Chondrocyte (in vitro differentiated cells): ENCODE data around the gene ATP1A1. TPM values are rescaled to one million over a fixed set of nuclear protein-coding genes. Genes with fewer than 3 reads are reported as not detected.

Experiments
- DNase-seq: peaks from one replicate; pipeline ENCODE4 v3.0.0; 2021; ENCODE audit warnings: mixed read lengths, low spot score
- H3K27ac Mint-ChIP-seq: one replicate; pipeline ENCODE4 v1.8.0; 2021; ENCODE audit warnings: mild to moderate bottlenecking, moderate library complexity, mixed read lengths; ENCODE audit not compliant: unreplicated experiment
- H3K27me3 Mint-ChIP-seq: 2 replicates; pipeline ENCODE4 v1.8.0; 2021; ENCODE audit warnings: low read depth, mixed read lengths
- H3K36me3 Mint-ChIP-seq: 2 replicates; pipeline ENCODE4 v1.8.0; 2021; ENCODE audit warnings: low read depth, mixed read lengths
- H3K4me1 Mint-ChIP-seq: 2 replicates; pipeline ENCODE4 v1.8.0; 2021; ENCODE audit warnings: low read depth, mild to moderate bottlenecking, mixed read lengths
- H3K4me3 Mint-ChIP-seq: one replicate; pipeline ENCODE4 v1.8.0; 2021; ENCODE audit warnings: mild to moderate bottlenecking, moderate library complexity, mixed read lengths; ENCODE audit not compliant: unreplicated experiment
- H3K9me3 Mint-ChIP-seq: 2 replicates; pipeline ENCODE4 v1.8.0; 2021; ENCODE audit warnings: low read depth, mixed read lengths
- total RNA-seq: library from RNA; stranded (reverse); gene quantifications from 3 replicates; pipeline ENCODE4 v1.2.1, GENCODE V29; 2021
- TF ChIP-seq, protein P1 (sequence below): fragments of 200-600 bp; sonication (generic); IDR thresholded peaks from 2 replicates; pipeline ENCODE4 v1.5.0; 2021; ENCODE audit warnings: antibody characterized with exemption, mild to moderate bottlenecking, moderate library complexity

The ATP1A1 gene
- total RNA-seq, 1 donor from 2014 or later, result 188 TPM

GRCh38 chr1:116439701-116440100 lies 66.7 kb downstream of the ATP1A1 start:
- H3K27me3 Mint-ChIP-seq, result peaks cover 6% of the 10 kb centered on the region
- no peak for DNase-seq
- H3K27ac Mint-ChIP-seq, result peak overlapping the region; percentile 24
- H3K9me3 Mint-ChIP-seq, result peaks cover 7% of the 10 kb centered on the region
- no peaks in the 10 kb centered on the region for H3K36me3 Mint-ChIP-seq
- TF ChIP-seq, protein P1, sequence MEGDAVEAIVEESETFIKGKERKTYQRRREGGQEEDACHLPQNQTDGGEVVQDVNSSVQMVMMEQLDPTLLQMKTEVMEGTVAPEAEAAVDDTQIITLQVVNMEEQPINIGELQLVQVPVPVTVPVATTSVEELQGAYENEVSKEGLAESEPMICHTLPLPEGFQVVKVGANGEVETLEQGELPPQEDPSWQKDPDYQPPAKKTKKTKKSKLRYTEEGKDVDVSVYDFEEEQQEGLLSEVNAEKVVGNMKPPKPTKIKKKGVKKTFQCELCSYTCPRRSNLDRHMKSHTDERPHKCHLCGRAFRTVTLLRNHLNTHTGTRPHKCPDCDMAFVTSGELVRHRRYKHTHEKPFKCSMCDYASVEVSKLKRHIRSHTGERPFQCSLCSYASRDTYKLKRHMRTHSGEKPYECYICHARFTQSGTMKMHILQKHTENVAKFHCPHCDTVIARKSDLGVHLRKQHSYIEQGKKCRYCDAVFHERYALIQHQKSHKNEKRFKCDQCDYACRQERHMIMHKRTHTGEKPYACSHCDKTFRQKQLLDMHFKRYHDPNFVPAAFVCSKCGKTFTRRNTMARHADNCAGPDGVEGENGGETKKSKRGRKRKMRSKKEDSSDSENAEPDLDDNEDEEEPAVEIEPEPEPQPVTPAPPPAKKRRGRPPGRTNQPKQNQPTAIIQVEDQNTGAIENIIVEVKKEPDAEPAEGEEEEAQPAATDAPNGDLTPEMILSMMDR, result no peak
- peaks cover 26% of the 10 kb centered on the region for H3K4me1 Mint-ChIP-seq
- H3K4me3 Mint-ChIP-seq, result no peak overlapping the region

GRCh38 chr1:116440731-116441130 lies 67.7 kb downstream of the ATP1A1 start:
- peaks cover 6% of the 10 kb centered on the region for H3K27me3 Mint-ChIP-seq
- H3K36me3 Mint-ChIP-seq, result no peaks in the 10 kb centered on the region
- no peak overlapping the region for H3K27ac Mint-ChIP-seq
- no peak overlapping the region for H3K4me3 Mint-ChIP-seq
- no peaks in the 10 kb centered on the region for H3K9me3 Mint-ChIP-seq
- H3K4me1 Mint-ChIP-seq, result peaks cover 26% of the 10 kb centered on the region
- TF ChIP-seq, protein P1, result no peak
- DNase-seq, result no peak

DNA sequence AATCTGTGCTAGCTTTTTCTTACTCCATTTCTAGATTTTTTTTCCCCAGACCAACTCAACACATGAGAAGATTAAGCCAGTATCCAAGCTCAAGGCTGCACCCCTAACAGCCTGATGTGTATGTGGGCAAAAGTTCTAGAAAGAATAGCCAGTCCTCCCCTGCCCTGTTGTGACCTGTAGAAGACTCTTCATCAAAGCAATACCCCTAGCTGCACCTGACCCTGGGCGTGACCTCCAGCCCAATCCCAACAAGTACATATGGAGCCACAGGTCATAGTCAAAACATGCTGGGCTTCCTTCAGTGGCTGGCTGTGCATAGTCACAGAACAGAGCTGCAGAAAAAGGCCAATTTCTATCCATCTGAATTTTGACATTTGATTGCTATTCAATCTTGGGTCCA lies 72.5 kb downstream of the ATP1A1 start:
- peaks cover 3% of the 10 kb centered on the region for H3K27me3 Mint-ChIP-seq
- H3K9me3 Mint-ChIP-seq, result no peaks in the 10 kb centered on the region
- DNase-seq, result no peak
- peaks cover 22% of the 10 kb centered on the region for H3K4me1 Mint-ChIP-seq
- H3K4me3 Mint-ChIP-seq, result no peak overlapping the region
- no peaks in the 10 kb centered on the region for H3K36me3 Mint-ChIP-seq
- TF ChIP-seq, protein P1, result no peak
- H3K27ac Mint-ChIP-seq, result no peak overlapping the region

GRCh38 chr1:116446686-116447085 lies 73.6 kb downstream of the ATP1A1 start:
- Mint-ChIP-seq H3K9me3 (no peaks in the 10 kb centered on the region), H3K27me3 (peaks cover 3% of the 10 kb centered on the region), H3K4me1 (peaks cover 17% of the 10 kb centered on the region), H3K27ac (no peak overlapping the region), H3K36me3 (no peaks in the 10 kb centered on the region), H3K4me3 (no peak overlapping the region)
- DNase-seq, result no peak
- TF ChIP-seq, protein P1, result no peak

DNA sequence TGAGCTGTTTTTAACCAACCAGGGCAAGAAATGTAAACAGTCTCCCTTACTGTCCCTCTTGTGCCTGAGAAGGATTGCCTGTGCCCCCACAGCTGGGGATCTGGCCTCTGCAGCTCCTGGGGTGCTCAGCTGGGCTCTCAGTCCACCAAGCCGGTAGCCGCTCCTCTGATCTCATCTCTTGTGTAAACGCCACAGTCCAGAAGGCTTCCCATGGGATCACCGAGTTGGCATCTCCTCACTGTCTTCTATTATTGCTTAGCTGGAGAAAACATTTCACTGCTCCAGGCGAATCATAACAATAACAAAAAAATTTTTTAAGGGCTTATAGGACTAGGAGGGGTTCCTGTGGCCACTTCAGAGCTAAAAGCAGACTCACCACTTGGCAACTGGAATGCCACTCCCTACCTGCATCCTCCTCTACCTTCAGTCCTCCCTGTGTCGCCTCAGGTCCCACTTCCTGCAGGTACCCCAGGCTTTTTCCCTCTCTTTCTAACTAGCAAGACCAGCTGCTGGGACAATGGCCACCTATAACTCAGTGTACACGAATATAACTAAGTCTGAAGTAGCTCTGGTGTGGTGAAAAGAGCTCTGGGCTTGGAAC lies 75.8 kb downstream of the ATP1A1 start:
- no peak overlapping the region for H3K4me3 Mint-ChIP-seq
- no peak overlapping the region for H3K27ac Mint-ChIP-seq
- H3K36me3 Mint-ChIP-seq, result no peaks in the 10 kb centered on the region
- DNase-seq, result no peak
- peaks cover 25% of the 10 kb centered on the region for H3K4me1 Mint-ChIP-seq
- no peaks in the 10 kb centered on the region for H3K9me3 Mint-ChIP-seq
- H3K27me3 Mint-ChIP-seq, result no peaks in the 10 kb centered on the region
- TF ChIP-seq, protein P1, result no peak
